Stimulated activated CD8-positive, alpha-beta memory T cell treated with anti-CD3 and anti-CD28 coated beads, Interleukin-15, amount 100 ng/mL, for 48 hours (primary cell): Measurements from ENCODE around the gene PARS2.
"Not testable (repeated sequence)": the region's sequence is repeated elsewhere in the genome, so short reads cannot be mapped to it uniquely, and the experiment has no call there.

Source experiments
- DNase-seq, 2 donors: peaks; one replicate each; pipeline ENCODE4 v3.0.0-alpha.2; 2020; ENCODE audit warnings: low read depth in 2 of 2

The PARS2 gene

DNA sequence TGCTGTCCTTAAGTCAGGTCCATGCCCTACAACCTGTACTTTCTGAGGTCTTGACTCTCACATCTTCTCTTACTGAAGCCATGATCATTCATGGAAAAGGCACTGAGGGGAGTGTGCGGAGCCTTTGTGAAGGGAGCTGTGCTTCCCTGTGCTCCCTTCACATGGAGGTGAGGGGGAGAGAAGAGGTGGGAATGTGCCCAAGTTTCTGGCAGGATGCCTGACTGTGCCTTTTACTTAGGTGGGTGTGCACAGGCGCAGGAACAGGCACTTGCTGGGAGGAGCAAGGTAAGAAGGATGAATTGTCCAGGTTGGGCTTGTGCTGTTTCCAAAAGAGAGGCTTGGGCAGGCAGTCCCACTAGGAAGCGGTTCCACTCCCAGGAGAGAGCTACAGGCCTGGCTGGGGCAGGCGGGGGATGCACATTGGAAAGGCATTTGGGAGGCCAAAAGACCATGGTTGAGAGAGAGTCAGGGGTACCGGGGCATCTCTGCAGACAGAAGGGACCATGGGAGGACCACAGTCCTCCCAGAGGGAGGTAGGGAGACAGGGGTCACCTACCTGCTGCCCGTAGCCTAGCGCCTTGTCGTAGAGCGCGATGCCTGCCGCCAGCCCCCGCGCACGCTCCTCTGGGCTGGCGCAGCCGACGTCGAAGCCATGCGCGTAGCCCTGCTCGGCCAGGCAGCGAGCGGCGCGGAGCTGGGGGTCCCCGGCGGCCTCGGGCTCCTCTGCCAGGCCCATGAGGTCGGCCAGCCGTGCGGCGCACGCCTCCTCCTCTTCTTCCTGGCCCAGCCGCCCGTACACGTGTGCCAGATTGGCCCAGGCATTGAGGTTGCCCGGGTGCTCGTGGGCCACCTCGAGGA, 35.9 kb upstream of the PARS2 start:
- no peak for DNase-seq

DNA sequence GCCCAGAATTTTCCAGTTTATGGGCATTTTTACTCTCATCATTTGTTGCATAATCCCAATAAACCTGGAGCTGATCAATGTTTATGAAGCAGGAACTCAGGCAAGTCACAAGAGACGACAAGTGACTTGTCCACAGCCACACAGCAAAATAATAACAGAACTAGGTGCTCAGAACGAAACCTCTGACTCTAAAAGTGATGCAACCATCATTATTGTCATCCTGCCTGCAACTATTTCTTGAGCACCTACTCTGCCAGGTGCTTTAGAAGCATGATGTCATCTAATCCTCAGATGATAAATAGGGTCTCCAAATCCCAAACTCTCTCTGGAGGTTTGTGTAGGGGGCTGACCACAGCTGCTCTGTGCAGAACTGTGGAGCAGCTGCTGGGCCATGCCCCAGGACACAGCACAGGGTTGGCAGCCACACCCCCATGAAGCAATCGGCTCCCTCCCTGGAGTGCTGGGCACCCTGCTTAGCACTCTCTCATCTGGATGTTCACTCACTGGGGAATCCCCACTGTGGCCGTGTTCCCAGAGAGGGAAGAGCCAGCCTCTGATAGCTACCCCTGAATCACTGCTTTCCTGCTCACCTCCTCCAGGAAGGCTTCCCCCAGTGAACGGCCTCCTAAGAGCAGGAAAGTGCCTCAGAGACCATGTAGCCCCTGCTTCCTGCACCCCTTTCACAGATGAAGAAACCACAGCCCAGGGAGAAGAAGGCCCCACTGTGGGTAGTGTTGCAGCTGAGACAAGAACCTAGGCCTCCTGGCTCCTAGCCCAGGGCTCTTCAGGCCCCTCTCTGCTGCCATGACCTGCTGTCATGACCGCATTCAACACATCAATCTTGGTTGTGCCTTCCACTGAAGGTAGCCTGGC, 34.7 kb upstream of the PARS2 start:
- peak; percentile 23 to 44 for DNase-seq

DNA sequence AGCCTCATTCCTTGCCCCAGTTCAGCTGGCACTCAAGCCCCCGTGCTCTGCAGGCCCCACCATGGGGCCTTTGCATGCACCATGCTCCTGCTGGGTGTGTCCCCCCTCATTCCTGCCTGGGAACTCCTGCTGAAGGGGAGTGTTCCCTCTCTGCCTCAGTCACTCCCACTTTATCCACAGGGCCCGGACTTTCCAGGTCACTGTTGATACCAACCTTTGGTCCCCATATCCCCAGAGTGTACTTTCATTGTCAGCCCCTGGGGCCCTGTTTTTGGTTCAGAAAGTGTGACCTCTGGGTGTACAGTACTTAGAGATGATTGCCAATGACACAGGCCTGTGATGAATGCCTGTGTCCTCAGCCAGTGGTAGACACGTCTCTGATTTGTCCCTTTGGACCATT, 33.9 kb upstream of the PARS2 start:
- DNase-seq, result no peak

DNA sequence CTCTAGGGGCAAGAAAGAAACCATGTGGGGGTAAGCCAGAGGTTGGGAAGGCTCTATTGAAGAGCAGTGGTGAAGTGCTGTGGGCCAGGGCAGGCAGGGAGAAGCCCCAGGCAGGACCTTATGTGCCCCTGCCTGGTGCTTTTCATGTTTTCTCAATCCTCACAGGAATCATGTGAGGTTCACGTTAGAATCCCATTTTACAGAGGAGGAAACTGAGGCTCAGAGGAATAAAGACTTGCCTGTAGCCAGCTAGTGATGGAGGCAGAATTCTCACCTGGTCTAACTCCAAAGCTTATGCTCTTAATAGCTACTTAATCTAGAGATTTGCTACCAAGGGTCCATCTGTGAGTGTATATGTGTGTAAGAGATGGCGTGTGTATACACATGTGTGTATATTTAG, 32.6 kb upstream of the PARS2 start:
- DNase-seq, result no peak

DNA sequence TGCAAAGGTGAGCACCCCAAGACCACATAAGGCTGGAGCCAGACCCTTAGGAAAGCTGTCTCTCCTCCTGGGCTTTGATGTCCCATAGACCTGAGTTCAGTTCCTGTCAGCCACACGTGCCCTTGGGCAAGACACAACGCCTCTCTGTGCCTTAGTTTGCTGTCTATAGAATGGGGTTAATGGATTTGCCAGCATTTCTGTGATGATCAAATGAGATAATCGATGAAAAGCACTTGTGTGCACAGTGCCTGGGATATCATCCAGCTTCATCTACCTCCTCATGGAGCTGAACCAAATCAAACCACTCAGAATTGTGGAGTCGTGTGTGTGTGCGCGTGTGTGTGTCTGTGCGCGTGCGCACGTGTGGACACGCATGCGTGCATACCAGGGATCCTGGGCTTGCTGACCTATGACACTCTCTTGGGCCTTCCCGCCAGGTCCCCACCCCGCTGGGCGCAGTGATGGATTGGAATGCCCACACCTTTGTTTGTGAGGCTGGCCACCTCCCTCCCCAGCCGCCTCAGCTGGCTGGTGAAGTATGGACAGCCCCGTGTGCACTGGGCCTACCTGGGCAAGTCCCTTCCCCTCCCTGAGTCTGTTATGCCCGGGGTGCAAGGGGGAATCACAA, 31.6 kb upstream of the PARS2 start:
- no peak for DNase-seq

DNA sequence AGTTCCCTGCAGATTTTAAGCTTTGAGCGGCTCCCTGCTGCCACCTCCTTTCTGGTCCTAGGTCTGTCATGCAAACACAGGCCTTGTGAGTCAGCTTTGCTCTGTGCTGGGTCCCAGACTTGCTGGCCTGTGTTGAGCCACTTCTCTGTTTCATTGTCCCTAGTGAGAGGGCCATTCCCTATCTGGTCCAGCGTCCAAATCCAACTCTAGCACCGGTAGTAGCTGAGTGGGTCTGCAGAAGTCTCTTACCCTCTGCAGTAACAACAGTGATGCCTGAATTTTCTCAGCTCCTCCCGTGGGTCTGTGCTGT, 31.0 kb upstream of the PARS2 start:
- DNase-seq, result no peak

DNA sequence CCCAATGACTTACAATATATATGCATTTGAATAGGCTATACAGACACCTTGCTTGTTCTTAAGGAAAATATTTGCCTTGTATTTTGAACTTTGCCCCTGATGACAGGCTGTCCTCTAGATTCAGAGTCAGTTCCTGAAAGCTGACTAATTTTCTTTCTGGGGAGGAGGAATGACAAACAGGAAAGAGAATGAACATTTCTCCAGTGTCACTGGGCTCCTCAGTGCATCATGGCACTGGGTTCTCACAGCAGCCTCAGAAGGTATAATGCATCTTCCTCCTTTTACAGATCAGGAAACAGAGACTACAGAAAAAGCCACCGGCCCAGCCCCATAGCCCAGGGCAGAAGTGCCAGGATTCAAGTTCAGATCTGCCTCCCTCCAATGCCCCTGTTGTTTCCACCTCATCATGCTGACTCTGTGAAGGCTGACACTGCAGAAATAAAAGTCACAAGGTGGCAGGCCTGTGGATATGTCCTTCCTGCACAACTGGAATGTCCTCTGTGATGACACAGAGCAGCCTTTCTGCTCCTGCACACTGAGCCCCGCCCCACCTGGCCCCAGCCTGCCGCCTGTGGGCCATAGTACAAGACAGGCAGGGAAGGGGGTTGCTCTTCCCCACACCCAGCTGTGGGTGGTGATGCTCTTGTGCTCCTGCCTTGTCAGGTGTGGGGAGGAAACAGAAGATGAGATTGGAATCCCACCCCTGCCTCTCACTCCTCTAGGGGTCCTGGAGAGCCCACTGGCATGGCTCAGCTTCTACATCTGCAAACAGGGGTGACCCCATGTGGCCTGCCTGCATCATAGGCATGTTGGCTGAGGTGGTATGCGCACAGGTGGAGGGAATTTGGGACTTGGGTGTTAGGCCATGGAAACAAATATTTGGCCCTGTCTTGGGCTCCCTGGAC, 30.4 kb upstream of the PARS2 start:
- DNase-seq, result no peak

DNA sequence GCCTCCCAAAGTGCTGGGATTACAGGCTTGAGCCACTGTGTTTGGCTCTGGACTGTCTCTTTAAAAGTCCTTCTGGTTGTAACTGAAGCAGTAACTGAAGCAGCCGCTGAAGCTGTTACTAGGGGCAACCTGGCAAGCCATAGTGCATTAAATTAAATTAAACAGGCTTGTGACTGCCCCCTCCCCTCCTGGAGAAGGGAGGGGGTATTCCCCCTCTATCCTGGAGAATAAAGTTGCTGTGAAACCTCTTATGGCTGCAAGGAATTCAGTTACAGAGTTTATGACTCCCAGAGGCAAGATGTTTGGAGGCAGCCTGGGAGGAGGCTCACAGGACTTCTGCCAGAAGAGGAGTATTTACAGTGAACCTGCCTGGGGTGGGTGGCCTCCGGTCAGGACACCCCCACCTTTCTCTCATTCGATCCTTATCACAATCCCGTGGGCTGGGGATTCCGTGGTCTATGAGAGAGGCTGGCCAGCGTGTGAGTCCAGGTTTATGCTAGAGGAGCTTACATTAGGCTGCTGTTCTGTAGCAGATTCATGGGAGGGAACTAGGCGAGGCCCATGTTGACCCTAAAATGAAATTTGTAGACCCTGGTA, 28.5 kb upstream of the PARS2 start:
- DNase-seq, result no peak

DNA sequence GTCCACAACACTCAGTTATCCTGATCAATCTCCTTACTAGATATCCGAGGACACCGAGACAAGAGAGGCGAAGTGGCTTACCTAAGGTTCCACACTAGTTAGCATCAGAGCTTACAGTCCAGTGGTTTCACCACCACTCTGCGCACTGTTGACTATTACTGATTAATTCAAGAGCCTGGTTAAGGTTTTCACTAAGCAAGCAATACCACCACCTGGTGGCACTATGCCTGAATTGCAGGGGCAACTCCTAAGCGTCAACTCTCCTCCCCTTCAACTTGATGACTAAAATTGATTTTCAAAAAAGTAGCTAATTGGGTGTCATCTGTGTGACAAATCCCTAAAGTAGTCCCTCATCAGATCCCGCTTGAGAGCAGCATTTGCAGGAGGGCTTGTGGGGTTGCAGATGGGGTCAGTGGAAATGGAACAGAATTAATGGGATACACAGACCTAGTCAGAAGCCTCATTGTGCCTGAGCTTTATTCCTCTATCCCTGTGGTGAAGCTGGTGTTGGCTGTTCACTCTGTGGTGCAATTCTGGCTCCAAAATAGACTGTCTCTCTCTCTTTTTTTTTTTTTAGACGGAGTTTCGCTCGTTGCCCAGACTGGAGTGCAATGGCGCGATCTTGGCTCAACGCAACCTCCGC, 27.7 kb upstream of the PARS2 start:
- peak; percentile 22 to 40 for DNase-seq

DNA sequence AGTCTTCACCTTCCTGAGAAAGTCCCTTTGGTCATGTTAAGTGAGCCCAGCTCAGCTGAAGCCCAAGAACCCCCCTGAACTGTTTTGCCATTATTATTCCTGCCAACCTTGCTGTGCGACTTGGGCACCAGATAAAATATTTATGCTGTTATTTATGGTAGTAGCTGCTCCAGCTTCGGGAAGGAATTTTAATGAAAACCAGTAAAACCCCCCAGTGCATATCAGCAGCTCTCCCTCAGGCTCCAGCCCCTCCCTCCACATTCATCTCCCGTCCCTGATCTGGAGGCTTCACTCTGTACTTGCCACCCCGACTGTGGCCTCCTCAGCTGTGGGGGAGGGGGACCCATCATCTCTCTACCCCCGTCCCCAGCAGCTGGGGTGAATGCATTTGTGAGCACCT, 24.1 kb upstream of the PARS2 start:
- no peak for DNase-seq

DNA sequence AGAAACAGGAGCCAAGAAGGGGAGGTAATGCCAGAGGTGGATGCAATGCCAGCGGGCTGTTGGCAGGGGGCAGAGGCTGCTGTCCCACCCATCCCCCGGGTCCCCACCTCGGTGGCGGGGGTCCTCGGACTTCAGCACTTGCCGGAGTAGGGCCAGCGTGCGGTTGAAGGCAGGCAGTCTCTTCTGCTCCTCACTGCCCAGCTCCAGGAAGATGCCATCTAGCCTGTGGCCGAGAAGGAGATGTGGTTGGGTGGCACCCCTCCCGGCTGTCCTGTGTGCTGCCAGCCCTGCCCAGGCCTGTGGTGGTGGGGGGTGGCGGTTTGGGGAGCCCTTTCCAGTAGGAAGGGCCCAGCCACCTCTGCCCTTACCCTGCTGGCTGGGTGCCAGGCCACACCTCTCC, 23.3 kb upstream of the PARS2 start:
- DNase-seq, result no peak

DNA sequence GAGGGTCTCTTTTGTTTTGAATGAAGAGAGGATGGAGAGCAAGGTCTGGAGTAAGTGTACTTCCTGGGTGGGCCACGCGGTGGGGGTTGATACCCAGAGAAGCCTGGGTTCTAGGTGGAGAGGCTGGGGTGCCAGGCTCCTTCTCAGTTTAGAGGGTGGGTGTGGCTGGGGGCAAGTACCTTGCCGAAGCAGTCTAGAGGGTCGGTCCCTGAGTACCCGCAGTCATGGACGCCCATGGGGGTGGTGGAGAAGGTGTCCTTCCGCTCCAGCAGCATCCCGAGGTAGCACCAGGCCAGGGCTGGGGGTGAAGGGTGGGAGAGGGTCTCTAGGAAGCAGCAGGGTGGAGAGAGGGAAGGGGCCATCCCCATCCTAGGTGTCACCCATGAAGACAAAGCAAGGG, 22.5 kb upstream of the PARS2 start:
- DNase-seq, result no peak

DNA sequence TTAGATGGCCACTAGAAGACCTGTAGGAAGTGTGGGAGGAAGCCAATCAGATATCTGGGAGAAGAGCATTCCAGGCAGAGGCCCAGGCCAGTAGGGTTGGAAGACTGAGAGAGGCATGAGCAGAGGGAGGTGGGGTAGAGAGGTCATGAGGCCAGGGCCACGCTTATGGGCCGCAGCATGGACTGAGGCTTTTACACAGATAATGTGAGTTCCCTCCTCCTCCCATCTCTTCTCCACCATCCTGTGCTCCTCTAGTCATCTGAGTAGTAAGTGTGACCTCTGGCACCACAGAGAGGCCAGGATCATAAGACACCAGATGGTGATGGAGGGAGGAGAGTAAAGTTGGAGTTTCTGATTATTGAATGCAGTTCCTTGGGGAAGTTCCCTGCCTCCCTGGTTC, 19.7 kb upstream of the PARS2 start:
- DNase-seq, result no peak

DNA sequence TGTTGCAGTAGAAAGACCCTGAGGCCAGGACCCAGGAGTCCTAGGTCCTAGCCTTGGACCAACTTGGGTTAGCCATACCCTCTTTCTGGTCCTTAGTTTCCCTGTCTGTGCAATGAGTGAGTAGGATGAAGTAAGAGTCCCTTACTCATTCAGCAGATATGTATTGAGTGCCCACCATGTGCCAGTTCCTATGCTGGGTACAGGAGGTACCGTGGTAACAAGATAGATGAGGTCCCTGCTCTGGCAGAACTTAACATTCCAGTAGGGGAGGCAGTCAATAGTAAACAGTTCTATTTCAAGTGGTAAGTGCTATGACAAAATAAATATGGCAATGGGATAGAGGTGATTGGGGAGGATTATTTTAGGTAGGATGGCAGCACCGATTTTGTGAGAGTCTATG, 18.3 kb upstream of the PARS2 start:
- no peak for DNase-seq

DNA sequence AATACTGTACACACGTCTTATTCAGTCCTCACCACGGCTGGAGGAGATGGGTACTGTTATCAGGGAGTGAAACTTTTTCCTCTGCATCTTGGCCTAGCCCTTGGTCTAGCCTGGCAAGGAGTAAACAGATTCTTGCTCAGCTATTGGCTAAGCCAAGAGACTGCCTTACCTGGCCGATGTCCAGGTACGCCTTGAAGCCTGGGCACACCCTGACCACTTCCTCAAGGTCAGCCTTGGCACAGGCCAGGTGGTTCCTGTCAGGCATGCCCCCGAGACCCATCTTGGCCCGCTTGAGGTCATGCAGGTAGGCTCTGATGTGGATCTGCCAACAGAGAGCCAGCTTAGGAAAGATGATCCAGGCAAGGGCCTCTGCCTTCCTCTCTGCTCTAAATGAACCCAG, 17.8 kb upstream of the PARS2 start:
- DNase-seq, result no peak

DNA sequence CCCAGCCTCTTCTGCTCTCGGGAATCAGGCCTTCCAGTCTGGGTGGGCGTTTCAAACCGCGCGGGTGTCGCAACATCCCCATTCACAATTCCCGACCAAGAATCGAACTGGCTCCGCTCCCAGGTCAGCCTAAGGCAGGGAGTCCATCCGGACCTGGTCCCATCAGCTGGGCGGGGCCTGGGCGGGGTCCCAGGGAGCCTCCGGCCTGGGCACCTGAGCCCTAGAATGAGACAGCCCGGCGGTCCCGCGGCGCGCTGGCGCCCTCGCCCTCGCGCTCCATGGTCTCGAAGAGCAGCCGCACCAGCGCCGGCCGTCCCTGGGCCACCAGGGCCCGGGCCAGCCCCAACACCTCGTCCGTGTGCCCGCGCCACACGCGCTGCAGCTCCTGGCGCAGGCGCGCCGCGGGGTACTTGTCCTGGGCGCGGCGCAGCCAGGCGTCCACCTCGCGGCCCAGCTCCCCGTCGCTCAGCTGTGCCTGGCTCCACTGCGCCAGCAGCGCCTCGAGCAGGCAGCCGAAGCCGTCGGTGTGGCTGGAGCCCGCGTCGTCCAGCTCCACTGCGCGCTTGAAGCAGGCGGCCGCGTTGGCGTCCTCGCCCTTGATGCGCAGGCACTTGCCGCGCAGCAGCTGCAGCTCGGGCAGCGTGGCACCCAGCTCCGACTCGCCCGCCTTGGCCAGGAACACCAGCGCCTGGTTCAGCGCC, 16.9 kb upstream of the PARS2 start:
- DNase-seq, result no peak

DNA sequence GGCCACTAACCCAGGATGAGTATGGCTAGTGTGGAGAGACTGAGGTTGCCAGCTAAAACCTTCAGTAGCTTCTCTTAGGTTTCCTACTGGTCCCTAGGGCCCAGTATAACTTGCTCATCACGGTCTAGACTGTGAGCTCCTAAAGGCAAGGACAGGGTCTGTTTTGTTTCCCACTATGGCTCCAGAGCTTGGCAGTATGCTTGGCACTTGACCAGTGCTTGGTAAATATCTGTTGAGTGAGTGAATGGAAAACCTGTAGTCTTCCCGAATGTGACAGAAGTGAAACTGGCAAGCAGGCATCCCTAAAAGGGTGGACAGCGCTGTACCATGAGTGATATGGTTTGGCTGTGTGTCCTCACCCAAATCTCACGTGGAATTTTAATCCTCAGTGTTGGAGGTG, 13.1 kb upstream of the PARS2 start:
- no peak for DNase-seq

DNA sequence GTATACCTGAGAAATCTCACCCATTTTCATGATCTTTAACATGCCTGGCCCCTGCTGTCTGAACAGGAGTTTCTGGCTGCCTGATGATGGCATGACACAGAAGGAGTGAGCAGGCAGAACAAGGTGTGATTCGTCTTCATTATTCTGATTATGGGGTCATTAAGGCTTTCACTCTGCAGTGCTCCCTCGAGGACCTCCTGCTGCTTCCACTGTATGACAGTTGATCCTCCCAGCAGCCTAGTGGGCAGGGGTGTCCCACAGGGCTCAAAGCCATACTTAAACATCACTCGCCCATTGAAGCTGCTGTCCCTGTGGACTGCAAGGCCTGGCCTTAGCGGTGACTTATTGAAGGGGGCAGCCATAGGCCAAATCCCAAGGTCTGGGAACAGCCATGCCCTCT, 12.7 kb upstream of the PARS2 start:
- DNase-seq, result no peak

DNA sequence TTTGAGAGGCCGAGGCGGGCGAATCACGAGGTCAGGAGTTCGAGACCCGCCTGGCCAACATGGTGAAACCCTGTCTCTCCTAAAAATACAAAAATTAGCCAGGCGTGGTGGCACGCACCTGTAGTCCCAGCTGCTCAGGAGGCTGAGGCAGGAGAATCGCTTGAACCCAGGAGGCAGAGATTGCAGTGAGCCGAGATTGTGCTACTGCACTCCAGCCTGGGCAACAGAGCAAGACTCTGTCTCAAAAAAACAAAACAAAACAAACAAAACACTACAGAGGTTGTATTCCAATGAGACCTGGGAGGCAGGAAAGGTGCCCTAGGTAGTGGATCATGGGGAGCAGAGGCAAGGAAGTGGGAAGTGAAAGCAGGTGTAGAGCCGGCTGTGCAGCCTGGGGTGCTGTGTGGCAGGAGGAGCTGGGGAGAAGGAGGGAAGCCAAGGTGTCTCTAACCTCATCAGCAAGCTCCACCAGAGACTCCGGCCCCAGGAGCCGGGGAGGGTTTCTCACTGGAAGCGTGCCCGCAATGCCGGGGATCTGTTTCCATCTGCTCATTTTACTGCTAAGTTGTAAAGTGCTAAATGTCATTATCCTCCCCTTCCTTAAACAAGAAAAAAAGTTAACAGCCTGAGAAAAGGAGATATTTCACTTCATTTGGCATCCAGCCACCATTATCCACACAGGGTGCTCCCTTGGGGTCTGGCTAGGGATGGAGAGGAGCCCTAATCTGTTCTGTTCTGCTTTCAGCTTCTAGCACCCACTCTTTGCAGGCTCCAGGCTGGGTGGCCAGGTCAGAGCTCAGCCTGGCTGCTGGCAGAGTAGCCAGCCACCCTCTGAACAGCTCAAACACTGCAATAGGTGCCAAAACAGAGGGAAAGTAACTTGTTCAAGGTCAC, 11.8 kb upstream of the PARS2 start:
- DNase-seq, result not testable (repeated sequence)
